Ramos (cell line): ENCODE results near the gene FAM83F.
"Not testable (repeated sequence)": the region's sequence is repeated elsewhere in the genome, so short reads cannot be mapped to it uniquely, and the experiment has no call there.

Experiments used
- in situ Hi-C: fragments of 300-500 bp; cut with MboI; formaldehyde crosslinking; loops from one replicate; pipeline ENCODE4 v1.14.3; 2022; ENCODE audit warnings: low sequenced_read_pairs; ENCODE audit not compliant: unreplicated experiment

FAM83F gene

GRCh38 chr22:40009951-40010671 is 15.4 kb downstream of the FAM83F start:
- in situ Hi-C loops: no loop called here

GRCh38 chr22:40010746-40011145 is 16.0 kb downstream of the FAM83F start:
- in situ Hi-C loops: no loop called here

GRCh38 chr22:40014667-40015248 is 20.0 kb downstream of the FAM83F start:
- in situ Hi-C loops: no loop called here

GRCh38 chr22:40015358-40015976 is 20.7 kb downstream of the FAM83F start:
- in situ Hi-C loops: no loop called here

GRCh38 chr22:40018051-40018450 is 23.3 kb downstream of the FAM83F start:
- in situ Hi-C loops: no loop called here

- in situ Hi-C loops: no loop called here
Observed at GRCh38 chr22:40019100-40019499, 24.3 kb downstream of the FAM83F start.

- in situ Hi-C loops: no loop called here
Observed at GRCh38 chr22:40020956-40021355, 26.2 kb downstream of the FAM83F start.

- in situ Hi-C loops: no loop called here
Observed at GRCh38 chr22:40021401-40022000, 26.7 kb downstream of the FAM83F start.

GRCh38 chr22:40022536-40023240 is 27.9 kb downstream of the FAM83F start:
- in situ Hi-C loops: no loop called here

- in situ Hi-C loops: no loop called here
Observed at GRCh38 chr22:40023341-40023841, 28.6 kb downstream of the FAM83F start.

- in situ Hi-C loops: no loop called here
Observed at GRCh38 chr22:40024201-40025061, 29.7 kb downstream of the FAM83F start.

GRCh38 chr22:40025062-40025379 is 30.3 kb downstream of the FAM83F start:
- in situ Hi-C loops: not testable (repeated sequence)

GRCh38 chr22:40025856-40026255 is 31.1 kb downstream of the FAM83F start:
- in situ Hi-C loops: no loop called here

GRCh38 chr22:40026641-40027040 is 31.9 kb downstream of the FAM83F start:
- in situ Hi-C loops: no loop called here

GRCh38 chr22:40027191-40028097 is 32.7 kb downstream of the FAM83F start:
- in situ Hi-C loops: no loop called here

GRCh38 chr22:40028098-40028425 is 33.3 kb downstream of the FAM83F start:
- in situ Hi-C loops: no loop called here

GRCh38 chr22:40029189-40029890 is 34.6 kb downstream of the FAM83F start:
- in situ Hi-C loops: no loop called here
